COLO668 (cell line): Measurements from ENCODE around the gene KIF23.
"Not testable (repeated sequence)": the region's sequence is repeated elsewhere in the genome, so short reads cannot be mapped to it uniquely, and the experiment has no call there.

ENCODE experiments used
- DNase-seq: peaks from one replicate; lab custom pipeline; 2025; ENCODE audit not compliant: unreplicated experiment; lab: John Stamatoyannopoulos, UW

The KIF23 gene

DNA sequence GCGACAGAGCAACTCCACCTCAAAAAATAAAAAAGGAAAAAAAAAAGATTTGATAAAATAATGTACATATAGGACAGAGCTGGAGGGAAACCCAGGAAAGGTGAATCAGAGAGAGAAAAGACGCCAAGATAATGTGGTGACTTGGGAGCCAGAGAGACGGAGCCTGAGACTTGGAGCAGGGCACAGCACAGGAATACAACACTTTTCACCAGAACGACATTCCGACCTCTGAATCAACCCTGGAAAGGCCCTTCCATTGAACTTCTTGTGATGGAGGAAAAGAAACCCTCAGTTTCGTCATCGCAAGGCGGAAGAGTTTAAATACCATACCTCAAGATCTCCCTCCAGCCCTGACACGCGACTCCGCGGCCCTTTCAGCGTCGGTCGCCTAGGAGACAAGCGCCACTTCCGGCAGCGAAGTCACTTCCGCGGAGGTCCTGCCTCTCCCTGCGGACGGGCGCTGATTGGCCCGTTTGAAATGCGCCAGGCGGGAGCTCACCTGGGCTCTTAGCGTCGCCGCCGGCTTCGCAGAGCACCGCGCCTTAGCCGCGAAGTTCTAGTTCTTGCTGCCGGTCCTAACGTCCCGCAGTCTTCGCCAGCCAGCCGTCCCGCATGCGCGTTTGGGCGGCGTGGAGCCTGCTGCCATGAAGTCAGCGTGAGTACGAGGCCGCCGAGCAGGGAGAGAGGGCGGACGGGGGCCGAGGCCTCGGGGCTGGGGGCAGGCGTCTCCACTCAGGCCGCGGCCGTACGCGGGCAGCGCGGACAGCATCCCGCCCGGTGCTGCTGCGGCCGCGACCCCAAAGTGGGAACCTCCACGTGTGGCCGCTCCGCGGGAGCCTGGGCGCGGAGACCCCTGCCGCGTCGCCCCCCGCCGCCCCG lies at the start of gene KIF23:
KIF23 (plus strand) TSS at position 528 of the 879 bp plus-strand sequence; CDS start at position 645, 117 bp downstream.
- peak; percentile 95 for DNase-seq

DNA sequence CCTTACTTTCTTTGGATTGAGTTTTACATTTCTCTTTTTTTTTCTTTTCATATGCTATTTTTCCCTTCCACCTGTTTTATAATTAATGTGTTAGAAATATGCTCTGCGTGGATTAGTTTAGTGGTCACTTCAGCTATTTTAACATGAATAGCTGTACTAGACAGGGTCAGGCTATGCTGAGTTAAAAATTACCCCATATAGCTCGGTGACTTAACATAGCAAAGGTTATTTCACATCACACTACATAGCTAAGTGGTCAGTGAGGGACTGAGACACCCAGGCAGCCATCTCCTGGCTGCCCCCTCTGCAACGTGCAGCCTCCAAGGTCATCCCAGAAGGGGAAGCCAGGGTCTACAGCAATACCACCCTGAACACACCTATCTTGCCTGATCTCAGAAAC lies 46.9 kb upstream of the KIF23 start:
- DNase-seq, result no peak

GRCh38 chr15:69369631-69370030 lies 44.5 kb upstream of the KIF23 start:
- no peak for DNase-seq

DNA sequence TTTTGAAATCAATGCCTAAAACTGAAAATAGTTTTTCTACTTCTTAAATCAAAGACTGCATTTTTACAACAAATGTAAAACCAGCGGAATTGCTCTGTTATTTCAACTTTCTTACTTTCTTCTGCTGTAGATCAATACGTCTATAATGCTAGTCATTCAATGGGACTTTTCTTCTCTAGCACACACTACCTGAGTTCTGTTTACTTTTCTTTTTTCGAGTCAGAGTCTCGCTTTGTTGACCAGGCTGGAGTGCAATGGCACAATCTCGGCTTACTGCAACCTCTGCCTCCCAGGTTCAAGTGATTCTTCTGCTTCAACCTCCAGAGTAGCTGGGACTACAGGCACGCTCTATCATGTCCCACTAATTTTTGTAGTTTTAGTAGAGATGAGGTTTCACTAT lies 40.7 kb upstream of the KIF23 start:
- no peak for DNase-seq

- no peak for DNase-seq
Observed at GRCh38 chr15:69375151-69375790, 38.9 kb upstream of the KIF23 start.

DNA sequence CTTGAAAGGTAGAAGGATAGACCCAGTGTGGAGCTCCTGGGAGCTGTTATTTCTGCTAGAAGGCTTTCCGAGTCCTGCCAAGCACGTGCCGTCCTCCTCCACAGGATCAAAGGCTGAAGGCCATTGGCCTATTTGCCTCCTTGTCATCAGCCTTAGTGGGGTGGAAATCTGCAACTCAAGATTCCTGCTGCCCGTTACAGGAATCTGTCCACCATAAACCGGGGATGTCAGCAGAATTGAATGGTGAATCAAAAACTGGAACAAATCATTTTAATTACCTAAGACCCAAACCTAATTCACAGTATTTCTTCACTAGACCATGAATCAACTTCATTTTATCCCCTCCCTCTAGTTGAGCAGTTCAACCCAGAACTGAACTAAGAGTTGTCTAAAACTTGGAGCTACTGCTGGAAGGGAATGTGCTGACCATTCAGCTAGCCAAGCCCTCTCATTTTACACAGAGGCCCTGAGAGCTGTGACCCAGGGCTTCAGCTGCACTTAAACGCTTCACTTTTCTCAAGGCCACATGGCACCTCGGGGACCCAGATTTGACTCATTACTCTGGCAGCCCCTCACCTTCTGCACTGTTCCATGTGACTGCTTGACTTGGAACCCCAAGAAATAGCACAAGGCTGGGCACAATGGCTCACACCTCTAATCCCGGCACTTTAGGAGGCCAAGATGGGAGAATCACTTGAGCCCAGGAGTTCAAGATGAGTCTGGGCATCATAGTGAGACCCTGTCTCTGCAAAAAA lies 36.8 kb upstream of the KIF23 start:
- DNase-seq, result no peak

- DNase-seq, result no peak
Observed at GRCh38 chr15:69380100-69380725, 33.9 kb upstream of the KIF23 start.

- no peak for DNase-seq
Observed at GRCh38 chr15:69380726-69381105, 33.4 kb upstream of the KIF23 start.

DNA sequence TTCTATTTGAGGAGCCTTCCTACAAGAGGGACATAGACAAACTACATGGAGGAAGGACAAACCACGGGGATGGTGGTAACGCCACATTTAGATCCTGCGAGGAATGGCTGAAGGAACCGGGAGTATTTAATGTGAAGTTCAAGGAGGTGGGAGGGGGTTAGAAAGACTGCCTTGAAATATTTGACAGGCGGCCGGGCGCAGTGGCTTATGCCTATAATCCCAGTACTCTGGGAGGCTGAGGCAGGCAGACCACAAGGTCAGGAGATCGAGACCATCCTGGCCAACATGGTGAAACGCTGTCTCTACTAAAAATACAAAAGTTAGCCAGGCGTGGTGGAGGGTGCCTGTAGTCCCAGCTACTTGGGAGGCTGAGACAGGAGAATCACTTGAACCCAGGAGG lies 32.0 kb upstream of the KIF23 start:
- not testable (repeated sequence) for DNase-seq

DNA sequence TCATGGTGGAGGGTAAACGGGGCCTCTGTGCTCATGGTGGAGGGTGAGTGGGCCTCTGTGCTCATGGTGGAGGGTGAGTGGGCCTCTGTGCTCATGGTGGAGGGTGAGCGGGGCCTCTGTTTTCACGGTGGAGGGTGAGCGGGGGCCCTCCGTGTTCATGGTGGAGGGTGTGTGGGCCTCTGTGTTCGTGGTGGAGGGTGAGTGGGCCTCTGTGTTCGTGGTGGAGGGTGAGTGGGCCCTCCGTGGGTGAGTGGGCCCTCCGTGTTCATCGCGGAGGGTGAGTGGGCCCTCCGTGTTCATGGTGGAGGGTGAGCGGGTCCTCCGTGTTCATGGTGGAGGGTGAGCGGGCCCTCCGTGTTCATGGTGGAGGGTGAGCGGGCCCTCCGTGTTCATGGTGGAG lies 30.1 kb upstream of the KIF23 start:
- not testable (repeated sequence) for DNase-seq

DNA sequence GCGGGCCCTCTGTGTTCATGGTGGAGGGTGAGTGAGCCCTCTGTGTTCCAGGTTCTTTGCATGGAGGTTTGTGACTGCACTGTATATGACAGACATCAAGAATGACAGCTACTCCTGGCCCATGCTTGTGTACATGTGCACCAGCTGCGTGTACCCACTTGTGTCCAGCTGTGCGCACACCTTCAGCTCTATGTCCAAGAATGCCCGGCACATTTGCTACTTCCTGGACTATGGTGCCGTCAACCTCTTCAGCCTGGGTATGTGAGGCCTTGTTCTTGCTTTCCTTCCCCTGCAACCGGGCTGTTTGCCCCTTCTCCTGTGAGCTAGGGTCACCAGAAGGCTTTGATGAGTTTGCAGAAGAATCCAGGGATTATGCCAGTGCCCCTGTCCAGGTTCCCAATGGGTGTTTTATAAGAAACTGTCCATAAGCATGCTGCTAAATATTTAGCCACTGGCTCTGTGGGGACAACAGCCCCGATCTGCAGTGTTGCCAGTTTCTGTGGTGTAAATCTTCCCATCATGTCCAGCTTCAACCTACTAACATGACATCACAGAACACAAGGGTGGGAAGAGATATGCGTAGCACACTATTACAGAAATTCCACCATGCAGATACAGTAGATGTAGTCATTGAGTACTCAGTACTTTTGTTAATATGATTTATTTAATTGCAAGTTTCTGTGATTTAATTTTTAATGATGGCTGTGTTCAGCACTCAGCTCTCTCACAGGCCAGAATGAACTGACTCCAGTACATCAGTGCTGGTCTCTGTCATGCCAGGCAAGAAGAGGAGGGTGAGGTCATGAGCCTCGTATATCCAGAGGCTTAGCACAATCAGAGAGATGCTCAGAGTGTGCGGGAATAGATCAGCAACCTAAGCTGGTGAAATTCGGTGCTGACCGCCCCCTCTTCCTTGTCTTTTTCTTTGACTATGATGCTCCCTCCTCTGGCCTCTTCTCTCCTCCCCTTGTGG lies 29.2 kb upstream of the KIF23 start:
- no peak for DNase-seq

- no peak for DNase-seq
Observed at GRCh38 chr15:69385831-69386230, 28.3 kb upstream of the KIF23 start.

DNA sequence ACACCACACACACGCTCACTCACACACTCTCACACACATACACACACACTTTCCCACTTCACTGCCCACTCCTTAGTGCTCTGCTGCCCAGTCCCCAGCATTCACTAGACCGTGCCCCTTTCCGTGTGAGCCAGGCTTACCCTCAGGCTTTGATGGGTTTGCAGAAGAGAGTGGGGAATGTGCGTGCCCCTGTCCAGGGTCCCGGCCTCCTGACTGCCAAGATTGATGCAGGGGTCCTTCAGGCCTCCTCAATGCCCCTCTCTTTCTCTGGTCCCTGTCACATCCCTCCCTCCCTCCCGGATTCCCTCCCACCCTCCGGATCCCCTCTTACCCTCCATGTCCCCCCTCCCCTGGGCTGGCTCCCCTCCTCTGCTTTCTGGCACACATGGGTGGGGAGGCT lies 27.9 kb upstream of the KIF23 start:
- no peak for DNase-seq

DNA sequence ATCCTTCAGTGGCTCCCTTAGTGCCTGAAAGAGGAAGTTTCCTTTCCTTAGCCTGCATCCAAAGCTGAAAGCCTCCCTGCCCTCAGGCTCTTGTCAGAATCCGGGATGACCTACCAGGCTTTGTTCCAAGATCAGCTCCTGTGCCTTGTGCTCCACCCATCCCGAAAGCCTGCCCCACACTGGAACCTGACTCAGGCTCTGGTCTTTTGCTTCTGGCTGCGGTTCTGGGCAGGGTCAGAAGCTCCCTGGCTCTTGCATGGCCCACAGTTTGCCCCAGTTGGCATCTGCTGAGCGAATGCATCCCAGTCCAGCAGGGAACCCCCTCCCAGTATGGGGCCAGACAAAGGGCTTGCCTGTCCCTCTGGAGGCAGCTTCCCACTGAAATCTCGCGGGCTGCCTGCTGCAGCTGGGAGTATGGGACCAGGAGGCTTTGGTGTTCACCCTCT lies 25.9 kb upstream of the KIF23 start:
- no peak for DNase-seq

DNA sequence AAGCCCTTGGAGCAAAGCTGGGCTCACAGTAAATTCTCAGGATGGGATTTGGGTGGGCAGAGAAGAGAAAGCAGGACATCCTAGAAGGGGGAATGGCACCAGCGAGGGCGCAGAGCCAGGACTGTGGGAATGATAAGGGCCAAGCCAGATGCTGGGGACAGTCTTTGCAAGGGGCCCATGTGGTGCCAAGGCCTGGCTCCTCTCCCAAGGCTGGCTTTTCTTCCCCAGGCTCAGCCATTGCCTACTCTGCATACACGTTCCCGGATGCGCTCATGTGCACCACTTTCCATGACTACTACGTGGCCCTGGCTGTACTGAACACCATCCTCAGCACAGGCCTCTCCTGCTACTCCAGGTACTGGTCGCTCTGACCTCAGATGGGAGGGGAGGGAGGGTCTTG lies 24.7 kb upstream of the KIF23 start:
- no peak for DNase-seq

- no peak for DNase-seq
Observed at GRCh38 chr15:69390575-69390974, 23.6 kb upstream of the KIF23 start.

GRCh38 chr15:69391046-69391757 lies 22.9 kb upstream of the KIF23 start:
- no peak for DNase-seq

DNA sequence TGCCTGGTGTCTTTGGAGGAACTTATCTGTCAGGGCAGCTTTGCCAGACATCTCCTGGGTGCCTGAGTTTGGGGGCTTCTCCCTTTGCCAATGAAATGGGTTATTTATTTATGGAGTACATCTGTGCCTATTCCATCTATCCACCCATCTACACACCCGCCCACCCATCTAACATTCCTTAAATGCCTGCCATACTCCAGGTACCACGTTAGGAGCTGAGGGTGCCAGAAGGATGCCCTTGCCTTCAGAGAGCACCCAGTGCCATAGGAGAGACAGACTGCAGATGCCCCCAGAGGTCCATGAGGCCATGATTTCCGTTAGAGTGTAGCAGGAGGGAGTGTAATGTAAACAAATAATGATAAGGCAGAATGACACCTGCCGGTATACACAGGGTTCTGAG lies 21.8 kb upstream of the KIF23 start:
- DNase-seq, result no peak

DNA sequence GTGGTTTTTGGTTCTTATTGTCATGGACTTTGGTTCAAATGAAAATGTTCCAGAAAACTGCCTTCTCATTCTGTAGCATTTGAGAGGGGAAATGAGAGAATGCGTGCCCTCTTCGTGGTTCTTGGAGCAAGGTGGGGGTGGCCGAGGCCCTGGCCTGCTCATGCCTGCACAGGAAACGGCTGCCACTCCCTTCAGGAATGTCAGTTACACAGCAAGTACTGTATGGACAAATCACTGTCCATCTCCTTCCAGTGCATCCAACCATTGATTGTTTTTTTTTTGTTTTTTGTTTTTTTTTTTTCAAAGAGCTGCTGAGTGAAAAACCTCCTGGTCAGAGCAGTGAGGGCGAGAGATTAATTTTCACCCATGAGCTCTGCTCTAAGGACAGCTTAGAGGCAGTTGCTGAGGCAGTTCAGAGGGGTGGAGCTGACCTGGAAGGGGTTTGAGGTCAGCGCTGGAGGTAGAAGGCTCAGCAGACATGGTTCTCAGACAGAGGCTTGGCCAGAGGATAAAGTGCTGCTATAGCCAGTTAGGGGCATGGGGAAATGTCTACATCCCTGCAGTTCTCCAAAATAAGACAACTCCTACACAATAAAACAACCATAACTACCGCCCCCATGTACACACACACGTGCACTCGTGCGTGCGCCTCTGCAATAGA lies 20.2 kb upstream of the KIF23 start:
- no peak for DNase-seq
